Vagina (tissue), 2 donors: Measurements from ENCODE around the gene IVNS1ABP. TPM values are rescaled to one million over a fixed set of nuclear protein-coding genes. Genes with fewer than 3 reads are reported as not detected.

Experiments used
- DNase-seq, 2 donors: peaks; one replicate each; pipeline ENCODE4 v3.0.0-alpha.2; 2017; ENCODE audit errors: extremely low spot score in 2 of 2
- H3K27ac ChIP-seq: fragments of 200-600 bp; sonication (generic); one replicate; pipeline ENCODE4 v1.5.1; 2019
- H3K27me3 ChIP-seq: fragments of 200-600 bp; sonication (generic); one replicate; pipeline ENCODE4 v1.5.1; 2019
- H3K36me3 ChIP-seq, 2 donors: fragments of 200-600 bp; sonication (generic); one replicate each; pipeline ENCODE4 v1.5.1; 2017 to 2019
- H3K4me1 ChIP-seq: fragments of 200-600 bp; sonication (generic); one replicate; pipeline ENCODE4 v1.5.1; 2019
- H3K4me3 ChIP-seq, 2 donors: fragments of 200-600 bp; sonication (generic); 1 replicate in 1 of 2; 2 replicates in 1 of 2; pipeline ENCODE4 v1.5.1; 2016 to 2019
- H3K9me3 ChIP-seq: fragments of 200-600 bp; sonication (generic); one replicate; pipeline ENCODE4 v1.5.1; 2019
- CTCF ChIP-seq, 3 experiments: fragments of 450-650 bp in 2 of 3; fragments of 200-600 bp in 1 of 3; sonication (generic) in 1 of 3; IDR thresholded peaks; one replicate each; pipeline ENCODE4 v1.5.1; 2017 to 2019; ENCODE audit warnings: antibody characterized with exemption in 3 of 3, mild to moderate bottlenecking in 2 of 3, moderate library complexity in 2 of 3
- POLR2A ChIP-seq, 2 donors: fragments of 450-650 bp; IDR thresholded peaks; one replicate each; pipeline ENCODE4 v1.6.1; 2017; ENCODE audit warnings: antibody characterized with exemption in 2 of 2, mild to moderate bottlenecking in 2 of 2, moderate library complexity in 2 of 2
- POLR2AphosphoS5 ChIP-seq, 2 donors: sonication (generic); formaldehyde crosslinking; IDR thresholded peaks; one replicate each; pipeline ENCODE4 v1.9.0; 2017; ENCODE audit warnings: antibody characterized with exemption in 2 of 2, mild to moderate bottlenecking in 2 of 2, low read depth in 1 of 2; ENCODE audit not compliant: insufficient read depth in 1 of 2
- intact Hi-C: fragments of 100-400 bp; cut with DNase I; formaldehyde crosslinking; loops from one replicate; pipeline ENCODE4 v1.15.1; 2023
- total RNA-seq: library from RNA; depleted of rRNA; stranded (reverse); fragments of >200 nt; gene quantifications from one replicate; pipeline ENCODE4 v1.2.3, GENCODE V29; 2016

IVNS1ABP gene
- total RNA-seq, 1 donor from 2014 or later = 125 TPM

DNA sequence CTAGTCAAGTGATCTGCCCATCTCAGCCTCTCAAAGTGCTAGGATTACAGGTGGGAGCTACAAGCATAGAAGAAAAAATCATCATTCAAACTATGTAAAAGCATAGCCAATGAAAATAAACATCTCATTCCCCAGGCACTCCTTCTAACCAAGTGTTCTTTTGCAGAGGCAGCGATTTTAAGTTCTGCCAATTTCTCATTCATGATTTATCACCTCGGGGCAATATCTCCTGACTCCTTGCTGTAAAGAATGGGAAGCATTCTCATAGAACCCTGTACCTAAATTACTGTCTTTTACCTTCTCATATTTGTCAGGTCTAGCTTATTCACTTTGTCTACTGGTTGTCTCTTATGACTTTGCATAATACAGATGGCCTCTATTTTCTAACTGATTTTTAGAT, 32.5 kb upstream of the IVNS1ABP start:
- no peaks in the 10 kb centered on the region for H3K9me3 ChIP-seq
- H3K27me3 ChIP-seq = no peaks in the 10 kb centered on the region
- no peak overlapping the region for H3K27ac ChIP-seq
- H3K4me1 ChIP-seq = no peaks in the 10 kb centered on the region
- no peak for DNase-seq
- no peaks in the 10 kb centered on the region for H3K36me3 ChIP-seq
- TF ChIP-seq POLR2A (IDR thresholded peaks at IDR 0.05) = no peak
- TF ChIP-seq POLR2AphosphoS5 (IDR thresholded peaks at IDR 0.05; ENCODE audit: insufficient read depth in 1 of 2, low read depth in 1 of 2) = no peak
- TF ChIP-seq CTCF (IDR thresholded peaks at IDR 0.05) = no peak
- no peak overlapping the region for H3K4me3 ChIP-seq
- intact Hi-C loops = no loop called here

DNA sequence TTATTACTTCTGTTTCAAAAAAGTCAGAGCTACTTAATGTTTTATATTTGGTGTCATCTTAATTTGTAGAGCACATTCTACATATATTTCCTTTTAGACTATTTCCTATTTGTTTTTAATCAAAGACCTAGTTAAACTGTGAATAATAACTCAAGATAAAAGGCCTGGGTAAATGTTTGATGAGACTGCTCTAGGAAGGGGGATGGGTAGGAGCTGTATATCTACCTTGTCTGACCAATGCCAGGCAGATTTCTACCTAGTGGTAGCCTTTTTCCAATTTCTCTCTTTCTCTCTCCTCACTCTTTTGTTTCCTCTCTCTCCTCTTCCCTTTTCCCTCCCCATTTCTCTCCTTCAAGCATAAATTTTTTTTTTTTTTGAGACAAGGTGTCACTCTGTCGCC, 31.9 kb upstream of the IVNS1ABP start:
- no peak for DNase-seq
- TF ChIP-seq CTCF (IDR thresholded peaks at IDR 0.05) (no peak), POLR2A (IDR thresholded peaks at IDR 0.05) (no peak), POLR2AphosphoS5 (IDR thresholded peaks at IDR 0.05; ENCODE audit: insufficient read depth in 1 of 2, low read depth in 1 of 2) (no peak)
- intact Hi-C loops = no loop called here
- Histone ChIP-seq H3K27ac (no peak overlapping the region), H3K9me3 (no peaks in the 10 kb centered on the region), H3K27me3 (no peaks in the 10 kb centered on the region), H3K4me3 (no peak overlapping the region), H3K4me1 (no peaks in the 10 kb centered on the region), H3K36me3 (no peaks in the 10 kb centered on the region)

DNA sequence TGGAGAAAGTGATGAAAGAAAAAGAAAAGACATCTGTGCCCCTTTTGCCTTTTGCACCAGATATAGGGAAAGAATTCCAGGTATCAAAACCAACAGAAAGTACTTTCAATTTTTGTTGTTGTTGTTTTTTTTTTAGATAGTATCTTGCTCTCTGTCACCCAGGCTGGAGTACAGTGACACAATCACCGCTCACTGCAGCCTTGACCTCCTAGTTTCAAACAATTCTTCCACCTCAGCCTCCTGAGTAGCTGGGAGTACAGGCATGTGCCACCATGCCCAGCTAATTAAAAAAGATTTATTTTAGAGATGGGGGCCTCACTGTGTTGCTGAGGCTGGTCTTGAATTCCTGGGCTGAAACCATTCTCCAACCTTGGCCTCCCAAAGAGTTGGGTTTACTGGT, 31.3 kb upstream of the IVNS1ABP start:
- no peaks in the 10 kb centered on the region for H3K4me1 ChIP-seq
- no peaks in the 10 kb centered on the region for H3K36me3 ChIP-seq
- intact Hi-C loops = no loop called here
- H3K27ac ChIP-seq = no peak overlapping the region
- no peaks in the 10 kb centered on the region for H3K27me3 ChIP-seq
- no peaks in the 10 kb centered on the region for H3K9me3 ChIP-seq
- no peak for TF ChIP-seq CTCF (IDR thresholded peaks at IDR 0.05)
- no peak for TF ChIP-seq POLR2A (IDR thresholded peaks at IDR 0.05)
- no peak for TF ChIP-seq POLR2AphosphoS5 (IDR thresholded peaks at IDR 0.05; ENCODE audit: insufficient read depth in 1 of 2, low read depth in 1 of 2)
- no peak for DNase-seq
- no peak overlapping the region for H3K4me3 ChIP-seq

DNA sequence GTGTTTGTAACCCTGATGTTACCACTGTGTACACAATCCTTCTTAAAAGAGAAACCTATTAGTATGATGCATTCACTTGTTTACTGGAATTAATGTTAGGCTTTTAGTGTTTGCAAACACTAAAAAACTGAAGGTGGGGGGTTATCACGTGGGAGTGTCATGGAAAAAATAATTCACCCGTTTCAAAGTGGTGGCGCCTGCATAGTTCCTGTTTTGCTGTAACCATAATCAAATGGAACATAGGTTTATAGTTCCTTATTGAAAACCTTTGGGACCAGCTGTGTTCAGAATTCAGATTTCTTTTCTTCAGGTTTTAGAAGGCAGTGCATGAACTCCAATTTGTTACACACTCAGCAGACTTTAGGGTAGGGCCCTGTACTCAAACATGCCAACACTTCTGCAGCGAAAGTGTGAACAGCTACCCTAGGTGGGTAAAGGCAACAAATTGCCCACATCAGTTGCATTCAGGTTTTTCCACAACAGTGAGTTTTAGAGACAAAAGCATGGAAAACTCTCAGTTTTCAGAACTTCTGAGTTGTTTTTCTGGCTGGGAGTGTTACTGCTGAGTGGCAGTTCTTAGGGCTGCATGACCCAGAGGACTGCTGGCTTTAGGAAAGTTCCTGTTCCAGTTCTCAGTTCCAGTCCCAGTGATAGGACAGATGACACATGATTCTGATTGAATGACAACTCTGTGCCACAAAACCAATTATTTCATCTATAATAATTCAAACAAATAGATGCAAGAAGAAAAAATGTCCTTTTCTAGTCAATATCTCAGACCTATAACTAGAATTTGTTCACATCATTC, 29.1 kb upstream of the IVNS1ABP start:
- Histone ChIP-seq H3K4me3 (no peak overlapping the region), H3K4me1 (no peaks in the 10 kb centered on the region), H3K9me3 (no peaks in the 10 kb centered on the region), H3K27ac (no peak overlapping the region), H3K36me3 (no peaks in the 10 kb centered on the region), H3K27me3 (no peaks in the 10 kb centered on the region)
- no peak for TF ChIP-seq POLR2A (IDR thresholded peaks at IDR 0.05)
- no peak for TF ChIP-seq POLR2AphosphoS5 (IDR thresholded peaks at IDR 0.05; ENCODE audit: insufficient read depth in 1 of 2, low read depth in 1 of 2)
- no peak for TF ChIP-seq CTCF (IDR thresholded peaks at IDR 0.05)
- intact Hi-C loops = no loop called here
- no peak for DNase-seq

GRCh38 chr1:185343306-185343705, 26.3 kb upstream of the IVNS1ABP start:
- Histone ChIP-seq H3K36me3 (no peaks in the 10 kb centered on the region), H3K27me3 (no peaks in the 10 kb centered on the region), H3K9me3 (no peaks in the 10 kb centered on the region), H3K4me3 (no peak overlapping the region), H3K4me1 (peaks cover 6% of the 10 kb centered on the region), H3K27ac (no peak overlapping the region)
- TF ChIP-seq POLR2A (IDR thresholded peaks at IDR 0.05) = no peak
- no peak for TF ChIP-seq CTCF (IDR thresholded peaks at IDR 0.05)
- no peak for TF ChIP-seq POLR2AphosphoS5 (IDR thresholded peaks at IDR 0.05; ENCODE audit: insufficient read depth in 1 of 2, low read depth in 1 of 2)
- no peak for DNase-seq
- intact Hi-C loops = no loop called here
